Measurements from ENCODE around the gene AGPAT3.

Gene AGPAT3

GRCh38 chr21:43925609-43926008, 60.6 kb downstream of the AGPAT3 start:
- DNase-seq: no peak

- no peak for DNase-seq
These were observed 61.2 kb downstream of the AGPAT3 start for GRCh38 chr21:43926196-43926595.

GRCh38 chr21:43927591-43928221, 62.7 kb downstream of the AGPAT3 start:
- no peak for DNase-seq

- DNase-seq: no peak
These were observed 63.5 kb downstream of the AGPAT3 start for GRCh38 chr21:43928222-43929125.

- no peak for DNase-seq
These were observed 64.4 kb downstream of the AGPAT3 start for GRCh38 chr21:43929217-43929971.

GRCh38 chr21:43930074-43930847, 65.2 kb downstream of the AGPAT3 start:
- no peak for DNase-seq

GRCh38 chr21:43930848-43931375, 65.9 kb downstream of the AGPAT3 start:
- no peak for DNase-seq

GRCh38 chr21:43931489-43931888, 66.5 kb downstream of the AGPAT3 start:
- DNase-seq: no peak

- no peak for DNase-seq
These were observed 67.0 kb downstream of the AGPAT3 start for GRCh38 chr21:43932005-43932404.

GRCh38 chr21:43933199-43933598, 68.2 kb downstream of the AGPAT3 start:
- DNase-seq: no peak

GRCh38 chr21:43933680-43934079, 68.7 kb downstream of the AGPAT3 start:
- no peak for DNase-seq

GRCh38 chr21:43934116-43934515, 69.1 kb downstream of the AGPAT3 start:
- DNase-seq: no peak

GRCh38 chr21:43934716-43935705, 70.0 kb downstream of the AGPAT3 start:
- no peak for DNase-seq

GRCh38 chr21:43935711-43936110, 70.7 kb downstream of the AGPAT3 start:
- no peak for DNase-seq

GRCh38 chr21:43936247-43936967, 71.4 kb downstream of the AGPAT3 start:
- DNase-seq: no peak

- DNase-seq: no peak
These were observed 72.2 kb downstream of the AGPAT3 start for GRCh38 chr21:43937051-43937832.

- peak; percentile 31 for DNase-seq
These were observed 72.9 kb downstream of the AGPAT3 start for GRCh38 chr21:43937891-43938309.

GRCh38 chr21:43938751-43939442, 73.9 kb downstream of the AGPAT3 start:
- peak; percentile 94 for DNase-seq

All from activated CD4-positive, alpha-beta T cell treated with anti-CD3 and anti-CD28 coated beads for 48 hours (primary cell).